IPS-NIHi7 (cell line): ENCODE results near the gene PLB1.
"Not testable (repeated sequence)": the region's sequence is repeated elsewhere in the genome, so short reads cannot be mapped to it uniquely, and the experiment has no call there.

Experiments
- DNase-seq: peaks from one replicate; pipeline ENCODE4 v3.0.0; 2012; ENCODE audit warnings: mixed read lengths; ENCODE audit errors: extremely low spot score

PLB1 gene

DNA sequence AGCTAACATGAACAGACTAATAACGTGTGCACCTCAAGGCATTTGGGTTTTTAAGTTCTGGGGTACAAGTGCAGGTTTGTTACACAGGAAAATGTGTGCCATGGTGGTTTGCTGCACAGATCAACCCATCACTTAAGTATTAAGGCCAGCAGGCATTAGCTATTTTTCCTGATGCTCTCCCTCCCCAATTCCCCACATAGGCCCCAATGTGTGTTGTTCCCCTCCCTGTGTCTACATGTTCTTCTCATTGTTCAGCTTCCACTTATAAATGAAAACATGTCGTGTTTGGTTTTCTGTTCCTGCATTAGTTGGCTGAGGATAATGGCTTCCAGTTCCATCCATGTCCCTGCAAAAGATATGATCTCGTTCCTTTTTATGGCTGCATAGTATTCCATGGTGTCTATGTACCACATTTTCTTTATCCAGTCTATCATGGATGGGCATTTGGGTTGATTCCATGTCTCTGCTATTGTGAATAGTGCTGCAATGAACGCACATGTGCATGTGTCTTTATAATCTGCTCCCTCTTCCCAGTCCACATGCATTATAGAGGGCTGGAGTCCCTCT lies 170.0 kb downstream of the PLB1 start:
- DNase-seq = not testable (repeated sequence)

DNA sequence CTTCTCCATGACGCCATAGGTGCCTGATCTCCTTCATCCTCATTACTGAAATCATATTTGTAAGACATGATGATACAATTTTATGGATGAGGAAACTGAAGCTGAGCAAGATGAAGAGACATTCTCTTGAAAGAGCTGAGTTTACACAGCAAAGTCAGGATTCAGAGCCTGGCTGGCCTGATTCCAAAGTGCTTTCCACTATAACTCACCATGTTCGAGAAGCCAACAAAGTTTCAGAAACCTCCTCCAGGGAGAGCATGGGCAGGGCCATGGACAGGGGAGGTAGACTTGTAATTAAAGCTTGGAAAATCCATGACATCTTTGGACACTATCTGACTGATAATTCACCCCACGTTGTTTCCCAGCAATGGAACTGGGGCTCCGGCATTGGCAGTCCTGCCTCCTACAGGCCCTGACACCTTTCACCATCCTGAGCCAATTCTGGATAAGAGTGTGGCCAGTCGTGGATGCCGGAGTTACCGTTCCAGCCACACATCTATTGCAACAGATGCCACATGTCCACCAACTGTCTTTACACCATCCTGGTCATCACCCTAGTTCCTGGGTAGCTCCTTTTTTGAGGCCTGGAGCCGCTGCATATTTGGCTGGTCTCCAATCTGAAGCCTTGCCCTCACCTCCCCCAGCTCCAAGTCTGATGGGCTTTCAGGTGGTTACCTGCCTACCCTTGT lies 170.8 kb downstream of the PLB1 start:
- no peak for DNase-seq

DNA sequence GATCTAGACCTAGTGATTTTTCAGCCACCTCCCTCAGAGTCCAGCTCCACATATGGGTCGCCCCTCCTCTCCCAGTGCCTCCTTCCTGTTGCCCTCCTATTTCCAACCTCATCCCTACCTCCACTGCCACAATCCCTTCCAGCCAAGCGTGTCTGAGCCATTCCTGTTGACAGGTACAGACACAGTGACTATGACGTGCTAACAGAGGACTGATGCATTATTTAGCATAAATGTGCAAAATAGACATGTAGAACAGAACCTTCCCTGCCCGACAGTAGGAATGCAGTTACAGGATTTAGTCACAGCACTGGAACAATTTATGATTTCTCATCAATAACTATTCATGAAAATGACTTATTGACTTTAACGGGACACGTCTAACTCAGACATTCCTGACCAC lies 171.4 kb downstream of the PLB1 start:
- no peak for DNase-seq

DNA sequence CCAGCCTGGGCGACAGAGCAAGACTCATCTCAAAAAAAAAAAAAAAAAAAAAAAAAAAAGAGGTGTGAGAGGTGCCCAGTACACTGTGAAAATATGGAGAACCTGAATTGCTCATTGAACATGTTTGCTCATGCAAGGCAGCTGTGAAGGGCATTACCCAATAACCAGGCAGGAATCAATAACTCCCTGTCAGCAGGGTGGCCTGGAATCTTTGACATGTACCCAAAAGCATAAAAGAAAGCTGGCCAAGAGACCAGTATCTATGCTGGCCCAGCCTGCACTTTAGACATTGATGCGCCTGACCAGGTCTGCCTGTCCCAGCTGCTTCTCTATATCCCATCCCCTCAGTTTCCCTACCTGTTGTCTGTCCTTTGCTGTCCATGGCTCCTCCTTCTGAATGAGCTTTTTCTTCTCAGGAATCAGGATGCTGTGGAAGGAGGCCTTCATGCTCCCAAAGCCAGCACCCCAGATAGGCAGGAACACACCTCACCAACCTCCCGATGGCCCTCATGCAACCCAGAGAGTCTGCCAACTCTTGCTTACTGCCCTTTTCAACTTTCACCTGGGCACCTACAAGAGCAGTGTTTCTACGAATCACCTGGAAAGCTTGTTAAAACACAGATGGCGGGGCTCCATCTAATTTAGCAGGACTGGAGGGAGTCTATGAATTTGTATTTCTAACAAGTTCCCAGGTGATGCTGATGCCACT lies 172.4 kb downstream of the PLB1 start:
- no peak for DNase-seq

DNA sequence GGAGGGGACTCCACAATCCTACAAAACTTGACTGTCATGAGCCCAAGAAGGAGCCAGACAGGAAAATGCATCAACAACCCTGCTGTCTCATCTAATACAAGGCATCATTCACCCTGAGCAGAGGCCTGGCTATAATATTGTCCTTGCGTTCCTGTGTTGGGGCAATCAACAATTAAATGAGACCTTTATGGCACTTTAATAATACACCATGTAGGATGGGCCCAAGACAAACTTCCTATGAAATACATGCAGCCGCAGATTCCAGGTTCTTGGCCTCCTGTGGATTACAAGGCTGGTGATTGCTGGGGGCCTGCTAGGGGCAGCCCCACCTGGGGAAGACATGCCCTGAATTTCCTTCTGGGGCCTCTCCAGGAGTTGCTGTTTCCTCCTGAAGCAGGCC lies 173.0 kb downstream of the PLB1 start:
- no peak for DNase-seq

DNA sequence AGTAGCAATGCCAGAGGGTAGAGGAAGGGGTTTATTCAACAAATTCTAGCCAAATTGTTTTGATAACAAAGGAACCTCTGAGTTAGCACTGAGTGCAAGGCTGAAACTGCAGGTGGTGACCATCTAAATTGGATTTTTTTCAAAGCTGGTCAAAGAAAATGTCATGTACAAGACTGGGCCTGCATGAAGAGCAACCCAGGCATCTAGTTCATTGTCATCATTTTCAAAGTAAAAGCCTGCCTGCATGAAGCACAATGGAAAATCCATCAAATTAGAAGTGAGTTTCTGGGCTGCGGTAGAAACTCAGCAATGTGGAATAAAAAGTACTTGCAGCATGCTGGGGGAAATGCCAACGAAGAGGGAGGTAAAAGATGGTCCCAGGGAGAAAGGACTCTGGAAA lies 175.0 kb downstream of the PLB1 start:
- DNase-seq = no peak

DNA sequence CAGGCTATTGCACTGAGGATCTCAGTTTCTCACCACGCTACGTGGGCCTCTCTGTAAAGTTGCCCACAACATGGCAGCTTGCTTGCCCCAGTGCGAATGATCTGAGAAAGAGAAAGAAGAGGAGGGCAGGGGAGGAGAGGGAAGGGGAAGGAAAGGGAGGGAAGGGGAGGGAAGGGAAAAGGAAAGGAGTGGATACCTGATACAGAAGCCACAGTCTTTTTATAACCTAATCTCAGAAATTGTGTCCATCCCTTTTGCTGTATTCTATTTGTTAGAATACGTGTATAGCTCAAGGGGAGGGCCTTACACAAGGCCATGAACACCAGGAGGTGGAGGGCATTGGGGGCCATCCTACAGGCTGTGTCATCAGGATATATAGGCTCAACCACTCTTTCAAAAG lies 177.5 kb downstream of the PLB1 start:
- no peak for DNase-seq

DNA sequence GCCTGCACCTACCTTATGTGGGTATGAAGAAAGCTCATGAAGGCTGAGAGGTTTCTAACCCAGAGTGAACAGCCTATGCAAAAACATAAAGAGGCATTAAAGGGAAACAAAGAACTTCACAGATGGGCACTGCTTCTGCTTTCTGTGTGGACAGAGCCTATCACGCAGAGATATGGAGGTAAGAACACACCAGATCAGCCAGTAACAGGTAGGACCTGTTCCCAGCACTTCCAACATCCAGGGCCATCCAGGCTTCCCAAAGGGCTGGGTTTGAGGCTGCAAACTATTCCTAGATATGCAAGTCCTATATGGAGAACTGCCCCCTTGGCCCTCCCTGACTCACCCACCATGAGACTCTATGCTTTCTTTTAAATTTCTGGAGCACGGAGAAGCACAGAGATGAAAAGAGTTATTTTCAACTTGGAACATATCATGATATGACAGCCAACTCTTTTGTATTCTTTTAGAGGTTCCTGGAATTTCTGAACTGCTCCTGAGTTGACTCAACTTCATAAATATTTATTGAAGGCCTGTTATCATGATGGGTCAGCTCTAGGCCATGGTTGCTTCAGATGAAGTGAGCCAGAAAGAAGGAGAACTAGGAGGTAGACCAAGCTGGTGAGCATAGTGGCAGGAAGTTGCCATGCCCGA lies 178.3 kb downstream of the PLB1 start:
- no peak for DNase-seq

DNA sequence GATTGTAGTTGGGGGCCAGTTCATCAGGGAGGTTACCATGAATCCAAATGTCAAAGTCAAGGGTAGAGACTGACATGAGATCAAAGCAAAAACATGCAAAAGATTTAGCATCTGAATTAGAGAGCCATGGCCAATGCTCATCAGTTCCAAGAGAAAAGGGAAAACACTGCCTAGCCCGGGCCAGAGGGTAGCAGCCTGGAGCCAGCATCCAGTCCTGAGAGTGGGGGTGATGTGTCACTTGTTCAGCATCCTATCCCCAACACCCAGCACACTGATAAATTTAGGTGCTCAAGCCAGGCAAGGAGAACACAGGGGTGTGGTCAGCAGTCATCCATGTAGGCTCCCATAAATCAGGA lies 178.8 kb downstream of the PLB1 start:
- DNase-seq = no peak

DNA sequence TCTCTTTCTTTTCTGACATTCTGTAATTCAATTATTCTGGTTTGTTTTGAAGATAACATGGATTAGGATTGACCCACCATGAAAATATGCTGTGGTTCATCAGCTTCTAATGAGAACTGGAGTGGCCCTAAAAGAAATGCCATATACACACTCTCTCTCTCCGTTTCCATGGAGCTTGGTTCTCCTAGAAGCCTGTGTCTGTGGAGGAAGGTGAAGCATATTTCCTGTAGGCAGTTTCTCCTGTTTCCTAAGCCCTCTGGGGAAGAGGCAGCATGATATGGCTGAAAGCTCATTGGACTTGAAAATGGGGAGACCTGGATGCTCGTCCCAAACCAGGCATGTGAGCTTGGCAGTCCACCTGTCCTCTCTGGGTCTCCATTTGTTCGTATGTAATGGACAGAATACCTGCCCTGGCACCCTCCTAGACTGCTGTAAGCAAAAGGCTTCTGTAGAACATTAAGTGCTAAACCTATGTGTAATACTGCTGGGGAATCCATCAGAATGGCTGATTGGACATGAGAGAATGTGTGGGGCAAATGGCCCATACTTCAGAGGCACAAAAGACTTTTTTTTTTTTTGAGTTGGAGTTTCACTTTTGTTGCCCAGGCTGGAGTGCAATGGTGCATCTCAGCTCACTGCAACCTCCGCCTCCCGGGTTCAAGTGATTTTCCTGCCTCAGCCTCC lies 180.4 kb downstream of the PLB1 start:
- DNase-seq = no peak

DNA sequence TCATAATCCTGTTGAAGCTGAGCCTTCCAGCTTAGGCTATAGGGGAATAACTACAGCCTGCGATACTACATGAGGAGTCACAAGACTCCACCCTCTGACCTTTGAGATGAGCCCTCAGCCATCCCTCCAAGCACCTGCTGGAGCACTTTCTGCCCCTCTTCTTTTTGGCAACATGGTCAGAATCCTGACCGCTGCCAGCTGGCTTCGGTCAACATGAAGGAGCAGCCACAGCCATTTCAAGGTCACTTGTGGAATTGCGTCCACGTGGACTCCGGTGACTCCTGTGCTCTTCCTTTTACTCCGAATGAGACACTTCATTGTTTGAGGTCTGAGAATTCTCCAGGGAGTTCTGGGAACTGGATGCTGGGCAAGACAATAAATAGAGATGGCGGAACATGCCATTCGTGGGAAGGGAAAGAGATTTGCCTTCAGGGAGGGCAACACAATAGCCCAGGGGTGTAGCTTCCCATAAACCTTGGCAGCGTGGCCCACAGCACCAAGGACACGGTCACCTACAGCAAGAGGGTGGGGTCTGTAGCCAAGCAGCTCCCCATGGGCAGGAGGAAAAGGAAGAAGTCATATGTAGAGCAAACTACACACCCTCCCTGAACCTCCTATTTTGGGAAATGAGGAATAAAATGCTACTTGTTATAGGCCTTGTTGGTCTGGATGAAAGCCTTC lies 182.5 kb downstream of the PLB1 start:
- no peak for DNase-seq

DNA sequence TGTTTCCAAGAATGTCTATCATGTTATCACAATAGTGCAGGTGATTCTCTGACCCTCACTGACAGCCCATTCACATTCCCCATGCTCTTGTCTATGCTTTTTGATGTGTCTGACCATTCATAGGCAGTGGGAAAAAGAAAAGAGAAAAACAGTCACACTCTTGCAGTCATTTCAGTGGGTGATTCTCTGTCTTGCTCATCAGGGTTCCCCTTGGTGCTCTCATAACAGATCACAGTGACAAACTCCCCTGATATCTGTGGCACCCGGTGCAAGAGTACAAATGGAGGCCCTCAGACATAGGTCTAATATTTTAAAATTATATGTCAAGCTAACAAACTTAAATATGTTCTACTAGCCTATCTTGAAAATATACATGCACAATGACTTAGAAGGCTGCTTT lies 183.1 kb downstream of the PLB1 start:
- DNase-seq = no peak

DNA sequence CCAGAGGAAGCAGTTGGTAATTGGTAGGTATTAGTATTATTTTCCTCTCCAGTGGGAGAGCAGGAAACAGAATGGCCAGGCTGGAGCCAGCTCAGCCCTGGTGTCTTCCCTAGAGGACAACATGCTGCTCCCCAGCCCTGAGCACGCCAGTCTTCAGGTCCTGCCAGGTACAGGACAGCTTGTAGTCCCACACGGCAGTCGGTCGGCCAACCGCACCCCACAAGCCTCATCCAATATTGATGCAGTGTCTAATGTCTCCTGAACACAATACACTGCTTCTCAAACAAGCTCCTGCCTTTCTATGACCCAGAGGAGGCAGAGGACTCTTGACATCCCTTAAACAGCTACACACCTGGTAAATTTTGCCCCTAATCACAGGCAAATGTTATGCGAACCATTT lies 184.8 kb downstream of the PLB1 start:
- DNase-seq = no peak

DNA sequence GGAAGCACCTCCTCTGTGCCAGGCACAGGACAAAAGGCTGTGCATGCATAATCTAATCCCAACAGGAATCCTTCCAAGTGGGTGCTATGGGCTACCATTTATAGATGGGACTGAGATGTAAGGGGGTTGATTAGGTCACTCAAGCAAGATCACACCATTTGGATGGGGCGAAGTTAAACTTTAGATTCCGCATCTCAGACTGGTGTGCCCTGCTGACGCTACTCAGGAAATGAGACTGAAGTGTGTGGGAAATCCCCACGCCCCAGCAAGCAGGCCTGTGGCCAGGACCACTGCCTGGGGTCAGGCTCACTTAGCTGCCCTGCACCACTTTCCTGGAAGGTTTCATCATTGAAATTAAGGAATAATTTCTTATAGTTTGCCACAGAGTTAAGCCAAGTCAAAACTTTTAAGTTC lies 185.3 kb downstream of the PLB1 start:
- no peak for DNase-seq

DNA sequence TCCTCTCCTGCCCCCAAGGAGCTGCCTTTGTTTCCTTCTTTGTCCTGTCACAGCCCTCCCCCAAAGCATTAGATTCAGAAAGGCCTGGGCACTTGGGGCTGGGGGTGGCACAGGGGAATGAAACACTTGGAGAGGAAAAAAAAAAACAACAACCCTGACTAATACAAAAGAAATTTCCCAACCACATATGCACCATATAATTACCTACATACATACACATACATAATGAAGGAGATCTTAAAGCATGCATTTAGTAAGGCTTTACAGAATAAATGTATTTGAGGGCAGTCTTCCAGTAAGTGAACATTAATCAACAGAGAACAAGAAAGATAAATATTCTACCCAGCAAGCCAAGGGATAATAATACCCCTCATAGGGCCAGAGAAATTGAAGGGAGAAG lies 185.7 kb downstream of the PLB1 start:
- no peak for DNase-seq

DNA sequence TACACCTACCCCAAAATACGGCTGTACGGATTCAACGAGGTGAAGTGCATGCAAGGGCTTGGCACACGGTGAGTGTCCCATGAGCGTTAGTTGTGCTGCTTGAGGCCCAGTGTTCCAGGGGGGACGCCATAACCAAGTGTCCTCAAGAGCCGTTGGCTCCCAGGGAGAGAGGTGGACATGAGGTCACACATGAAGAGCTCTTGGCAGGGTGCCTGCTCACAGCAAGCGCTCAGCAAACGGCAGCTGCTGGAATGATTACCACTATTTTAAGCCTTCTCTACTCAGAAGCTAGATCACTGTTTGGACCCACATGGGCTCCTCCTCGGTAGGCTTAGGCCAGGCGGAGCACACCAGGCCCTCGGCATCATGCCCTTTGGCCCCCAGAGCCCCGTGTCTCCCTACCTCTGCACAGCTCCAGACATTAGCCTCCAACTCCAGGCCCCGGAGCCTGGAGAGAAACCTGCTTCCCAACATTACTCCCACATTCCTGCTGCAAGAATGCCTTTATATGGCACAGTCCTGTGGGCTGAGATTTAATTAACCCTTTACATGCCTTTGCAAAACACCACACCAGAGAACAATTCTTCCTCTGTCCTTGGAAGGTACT lies 187.3 kb downstream of the PLB1 start:
- peak; percentile 65 for DNase-seq

DNA sequence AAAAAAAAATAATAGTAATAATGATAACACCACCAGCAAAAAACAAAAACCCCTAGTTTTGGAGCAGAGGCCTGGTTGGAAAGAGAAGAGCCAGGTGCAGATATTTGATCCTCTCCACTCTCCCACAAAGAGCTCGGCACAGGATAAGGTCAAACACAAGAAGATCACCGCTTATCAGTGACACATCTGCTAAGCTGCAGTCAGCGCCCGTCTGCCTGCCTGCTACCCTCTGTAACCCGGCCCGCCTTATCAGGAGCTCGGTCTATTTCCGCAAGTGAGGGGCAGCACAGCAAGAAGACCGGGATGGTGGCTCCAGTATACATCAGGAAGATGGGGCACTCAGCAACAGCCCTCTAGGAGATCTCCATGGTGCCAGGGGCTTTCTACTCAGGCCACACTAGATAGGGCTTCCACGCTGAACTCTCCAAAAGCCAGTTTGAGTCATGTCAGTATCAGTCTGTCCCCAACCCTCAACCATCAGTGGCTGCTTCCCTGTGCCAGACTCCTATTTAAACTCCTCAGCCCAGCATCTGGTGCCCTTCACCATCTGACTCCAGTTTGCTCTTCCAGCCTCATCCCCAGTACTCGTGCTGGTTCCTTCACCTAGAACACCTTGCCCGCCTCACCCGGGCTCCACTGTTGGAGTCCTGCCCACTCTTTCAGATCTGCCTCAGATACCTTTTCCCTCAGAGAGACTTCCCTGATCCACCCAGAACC lies 188.4 kb downstream of the PLB1 start:
- DNase-seq = peak; percentile 35

DNA sequence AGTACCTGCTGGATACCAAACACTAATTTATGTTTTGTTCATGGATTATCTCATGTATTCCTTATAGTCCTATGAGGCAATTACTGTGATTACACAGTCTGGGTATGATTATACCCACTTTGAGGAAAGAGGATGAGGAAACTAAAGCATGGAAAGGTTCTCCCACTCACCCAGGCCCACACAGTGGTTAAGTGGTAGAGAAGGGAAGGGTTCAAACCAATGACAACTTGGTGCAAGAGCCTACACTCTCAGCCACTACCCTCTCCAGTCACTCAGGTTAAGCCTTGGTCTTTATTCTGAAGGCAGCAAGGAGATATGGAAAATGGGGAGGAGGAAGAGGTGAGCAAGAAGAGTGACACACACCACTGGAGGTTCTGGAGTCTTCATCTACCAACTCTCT lies 191.3 kb downstream of the PLB1 start:
- no peak for DNase-seq

DNA sequence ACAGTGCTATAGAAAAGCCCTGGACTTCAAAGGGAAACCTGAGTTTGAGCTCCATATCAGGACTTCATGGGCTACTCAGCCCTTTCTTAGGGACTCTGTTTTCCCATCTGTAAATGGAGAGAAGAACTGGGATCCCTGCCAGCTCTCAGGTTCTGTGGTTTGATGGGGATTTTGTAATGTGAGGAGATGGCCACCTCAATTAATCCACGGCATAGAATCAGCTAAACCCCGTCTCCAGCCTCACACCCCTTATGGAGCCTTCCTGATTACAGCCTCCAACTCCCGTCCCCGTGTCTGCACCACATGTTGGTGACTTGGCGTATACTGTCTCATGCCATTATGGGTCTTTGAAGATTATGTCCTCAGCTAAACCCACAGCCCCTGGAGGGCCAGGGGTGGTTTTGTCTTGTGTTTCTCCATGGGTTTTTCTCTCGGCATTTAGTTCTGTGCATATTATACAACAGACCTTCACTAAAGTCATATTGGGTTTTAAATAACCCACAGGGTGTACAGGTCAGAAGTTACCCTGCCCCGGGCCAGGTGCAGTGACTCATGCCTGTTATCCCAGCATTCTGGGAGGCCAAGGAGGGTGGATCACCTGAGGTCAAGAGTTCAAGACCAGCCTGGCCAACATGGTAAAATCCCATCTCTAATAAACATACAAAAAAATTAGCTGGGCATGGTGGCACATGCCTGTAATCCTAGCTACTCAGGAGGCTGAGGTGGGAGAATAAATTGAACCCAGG lies 192.0 kb downstream of the PLB1 start:
- DNase-seq = no peak

DNA sequence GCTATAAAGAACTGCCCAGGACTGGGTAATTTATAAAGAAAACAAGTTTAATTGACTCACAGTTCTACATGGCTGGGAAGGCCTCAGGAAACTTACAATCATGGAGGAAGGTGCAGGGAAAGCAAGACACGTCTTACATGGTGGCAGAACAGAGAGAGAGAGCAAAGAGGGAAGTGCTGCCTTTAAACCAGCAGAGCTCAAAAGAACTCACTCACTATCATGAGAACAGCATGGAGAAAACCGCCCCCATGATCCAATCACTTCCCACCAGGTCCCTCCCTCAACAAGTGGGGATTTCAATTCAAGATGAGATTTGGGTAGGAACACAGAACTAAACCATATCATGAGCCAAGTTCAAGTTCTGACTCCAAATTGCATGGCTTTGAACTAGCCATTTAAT lies 193.0 kb downstream of the PLB1 start:
- DNase-seq = no peak
